Endothelial cell of umbilical vein (primary cell): ENCODE measurements around the gene MYMK. TPM values are rescaled to one million over a fixed set of nuclear protein-coding genes. Genes with fewer than 3 reads are reported as not detected.

ENCODE experiments used
- BruUV-seq: library from RNA; stranded (reverse); fragments of 400-500 nt; replicated peaks from 2 replicates; lab custom pipeline; 2021; lab: Mats Ljungman, UMichigan
- CTCF ChIA-PET: fragments of 300-600, 350-600 bp; sonication (Branson Sonifier 250); formaldehyde crosslinking; loops from one replicate; lab custom pipeline; 2021; ENCODE audit warnings: antibody characterized with exemption, inconsistent platforms; lab: Charles Lee
- POLR2A ChIA-PET: fragments of 300-600, 350-600 bp; sonication (Branson Sonifier 250); formaldehyde crosslinking; loops from one replicate; lab custom pipeline; 2021; ENCODE audit warnings: antibody characterized with exemption, inconsistent platforms; lab: Charles Lee
- DNase-seq: peaks from one replicate; pipeline ENCODE4 v3.0.0-alpha.2; 2011; ENCODE audit warnings: low read depth, low spot score
- FAIRE-seq: peaks from 2 replicates; lab custom pipeline; 2011; peaks lifted over from hg19 to GRCh38; lab: Jason Lieb, UNC
- H2AFZ ChIP-seq: 2 replicates; pipeline ENCODE4 v1.6.0; 2012; ENCODE audit warnings: low read depth, low read length, control low read depth, inconsistent platforms
- H3K27ac ChIP-seq: 2 replicates; pipeline ENCODE4 v1.5.1; 2011; ENCODE audit warnings: low read depth, mild to moderate bottlenecking, control low read depth, low read length, moderate library complexity; ENCODE audit not compliant: insufficient read depth
- H3K27me3 ChIP-seq, 2 experiments: 2 replicates each; pipeline versions ENCODE4 v1.6.0 to v1.6.1; 2011; ENCODE audit warnings: low read length in 2 of 2, mixed read lengths in 1 of 2; ENCODE audit not compliant: control insufficient read depth in 2 of 2, insufficient read depth in 2 of 2
- H3K36me3 ChIP-seq, 2 experiments: 2 replicates in 1 of 2; 3 replicates in 1 of 2; pipeline ENCODE4 v1.5.1; 2011; ENCODE audit warnings: low read length in 2 of 2, mild to moderate bottlenecking in 1 of 2, moderate library complexity in 1 of 2; ENCODE audit not compliant: control insufficient read depth in 2 of 2, insufficient read depth in 2 of 2; ENCODE audit errors: extremely low read depth in 1 of 2
- H3K4me1 ChIP-seq: 3 replicates; pipeline ENCODE4 v1.5.1; 2011; ENCODE audit warnings: mild to moderate bottlenecking, low read length; ENCODE audit not compliant: control insufficient read depth, insufficient read depth; ENCODE audit errors: extremely low read depth
- H3K4me2 ChIP-seq: 2 replicates; pipeline ENCODE4 v1.6.1; 2011; ENCODE audit warnings: low read length, control low read depth, mixed read lengths; ENCODE audit not compliant: insufficient read depth
- H3K4me3 ChIP-seq, 3 experiments: fragments of 200-600 bp in 1 of 3; sonication (generic), shearing (Covaris generic) in 1 of 3; replicated peaks in 1 of 3; 2 replicates each; pipeline ENCODE4 v1.5.1; 2011 to 2016; ENCODE audit warnings: control low read depth in 3 of 3, low read length in 3 of 3, mild to moderate bottlenecking in 2 of 3, inconsistent platforms in 1 of 3, low read depth in 1 of 3, moderate library complexity in 1 of 3; ENCODE audit not compliant: insufficient read depth in 1 of 3
- H3K79me2 ChIP-seq: 2 replicates; pipeline ENCODE4 v1.6.0; 2012; ENCODE audit warnings: low read length, inconsistent platforms; ENCODE audit not compliant: control insufficient read depth, insufficient read depth
- H3K9ac ChIP-seq: replicated peaks from 2 replicates; pipeline ENCODE3; 2011; ENCODE audit warnings: low read length, control low read depth; ENCODE audit not compliant: insufficient read depth; ENCODE audit errors: extremely low read depth
- H3K9me1 ChIP-seq: replicated peaks from 3 replicates; pipeline ENCODE4 v1.6.0; 2011; ENCODE audit warnings: mild to moderate bottlenecking, low read length; ENCODE audit not compliant: control insufficient read depth, insufficient read depth; ENCODE audit errors: extremely low read depth
- H3K9me3 ChIP-seq: replicated peaks from 2 replicates; pipeline ENCODE4 v1.5.1; 2012; ENCODE audit warnings: low read length, inconsistent platforms; ENCODE audit not compliant: control insufficient read depth, insufficient read depth
- H4K20me1 ChIP-seq: replicated peaks from 2 replicates; pipeline ENCODE3; 2011; ENCODE audit warnings: mild to moderate bottlenecking, low read length; ENCODE audit not compliant: control insufficient read depth, insufficient read depth; ENCODE audit errors: extremely low read depth
- CTCF ChIP-seq, 2 donors: IDR thresholded peaks; 1 replicate in 1 of 2; 2 replicates in 1 of 2; pipeline ENCODE4 v1.5.1; 2011; ENCODE audit warnings: low read length in 2 of 2, mild to moderate bottlenecking in 2 of 2, moderate library complexity in 2 of 2, control low read depth in 1 of 2, inconsistent platforms in 1 of 2, low read depth in 1 of 2; ENCODE audit not compliant: insufficient read depth in 1 of 2; ENCODE audit errors: extremely low read depth in 1 of 2
- EZH2 ChIP-seq: IDR thresholded peaks from 2 replicates; pipeline ENCODE4 v1.6.1; 2012; ENCODE audit warnings: borderline replicate concordance, low read depth, mild to moderate bottlenecking, moderate library complexity, low read length, inconsistent platforms; ENCODE audit not compliant: severe bottlenecking
- FOS ChIP-seq: IDR thresholded peaks from 2 replicates; pipeline ENCODE4 v1.6.1; 2011; ENCODE audit warnings: mild to moderate bottlenecking, low read length, moderate library complexity, borderline replicate concordance; ENCODE audit not compliant: insufficient read depth
- GATA2 ChIP-seq: IDR thresholded peaks from 2 replicates; pipeline ENCODE4 v1.7.0; 2011; ENCODE audit warnings: low read depth, mild to moderate bottlenecking, moderate library complexity, mixed read lengths, low read length; ENCODE audit not compliant: insufficient read length, insufficient read depth
- JUN ChIP-seq: IDR thresholded peaks from 2 replicates; pipeline ENCODE4 v1.6.1; 2011; ENCODE audit warnings: borderline replicate concordance, low read depth; ENCODE audit not compliant: insufficient read length, insufficient read depth
- MYC ChIP-seq: IDR thresholded peaks from one replicate; pipeline ENCODE4 v1.6.1; 2011; ENCODE audit warnings: mild to moderate bottlenecking, low read depth, low read length
- POLR2A ChIP-seq: IDR thresholded peaks from 2 replicates; pipeline ENCODE4 v1.6.1; 2012; ENCODE audit warnings: low read depth, mild to moderate bottlenecking, control low read depth, low read length
- POLR2AphosphoS5 ChIP-seq: IDR thresholded peaks from 2 replicates; pipeline ENCODE4 v1.6.1; 2012; ENCODE audit warnings: low read depth, mild to moderate bottlenecking, control low read depth, low read length, moderate library complexity; ENCODE audit not compliant: insufficient read depth
- dilution Hi-C: fragments of 300-500 bp; cut with MboI; formaldehyde crosslinking; loops from one replicate; pipeline ENCODE4 v1.15.0; 2019; ENCODE audit warnings: low sequenced_read_pairs; ENCODE audit not compliant: extremely low pct_ligation_motif_present
- intact Hi-C: fragments of 100-400 bp; cut with micrococcal nuclease; formaldehyde crosslinking; loops from one replicate; pipeline ENCODE4 v1.10.0; 2022
- polyA plus RNA-seq, 4 experiments: library from polyadenylated mRNA; depleted of rRNA in 3 of 4; stranded (reverse) in 3 of 4; unstranded in 1 of 4; fragments of >200 nt; gene quantifications; 2 replicates each; pipeline versions ENCODE4 v1.2.1 to v1.2.3, GENCODE V29; 2011 to 2012; ENCODE audit warnings: missing spikeins in 1 of 4
- total RNA-seq: library from RNA; stranded (reverse); gene quantifications from 2 replicates; pipeline ENCODE4 v1.2.3, GENCODE V29; 2021
- TF ChIP-seq, protein P1 (sequence below): IDR thresholded peaks from 2 replicates; pipeline ENCODE4 v1.6.1; 2011; ENCODE audit not compliant: insufficient read depth, insufficient read length

MYMK gene
- total and polyA plus RNA-seq, 2 donors (not counting 3 experiments of a cell fraction or from before 2014, with no cell fraction given): not detected

GRCh38 chr9:133493428-133493827, 31.3 kb downstream of the MYMK start:
- Histone ChIP-seq H3K4me3 (no peak overlapping the region), H3K9me3 (no peaks in the 10 kb centered on the region), H3K27me3 (no peaks in the 10 kb centered on the region), H4K20me1 (no peaks in the 10 kb centered on the region), H2AFZ (no peak overlapping the region), H3K27ac (no peak overlapping the region), H3K9ac (no peak overlapping the region), H3K4me2 (no peak overlapping the region), H3K36me3 (no peaks in the 10 kb centered on the region), H3K4me1 (no peaks in the 10 kb centered on the region), H3K79me2 (no peaks in the 10 kb centered on the region), H3K9me1 (no peaks in the 10 kb centered on the region)
- no TSS peak for BruUV-seq
- CTCF ChIA-PET: no interaction called here
- FAIRE-seq (no peak), DNase-seq (no peak)
- intact Hi-C loops: no loop called here
- TF ChIP-seq FOS: no peak
- TF ChIP-seq GATA2: no peak
- TF ChIP-seq CTCF (IDR thresholded peaks at IDR 0.05; ENCODE audit: extremely low read depth in 1 of 2, insufficient read depth in 1 of 2, low read depth in 1 of 2, low read length in 2 of 2): no peak
- no peak for TF ChIP-seq EZH2
- no peak for TF ChIP-seq POLR2A
- no peak for TF ChIP-seq JUN
- TF ChIP-seq, protein P1, sequence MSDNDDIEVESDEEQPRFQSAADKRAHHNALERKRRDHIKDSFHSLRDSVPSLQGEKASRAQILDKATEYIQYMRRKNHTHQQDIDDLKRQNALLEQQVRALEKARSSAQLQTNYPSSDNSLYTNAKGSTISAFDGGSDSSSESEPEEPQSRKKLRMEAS: no peak
- TF ChIP-seq MYC: no peak
- TF ChIP-seq POLR2AphosphoS5: no peak
- dilution Hi-C loops: no loop called here
- POLR2A ChIA-PET: no interaction called here
